Adipocyte (in vitro differentiated cells): ENCODE results near the gene PPP2R2D.

Experiments used
- DNase-seq: peaks from one replicate; pipeline ENCODE4 v3.0.0-alpha.2; 2015; ENCODE audit warnings: low read depth
- H3K27me3 ChIP-seq: replicated peaks from 2 replicates; pipeline ENCODE4 v1.7.0; 2013; ENCODE audit warnings: mild to moderate bottlenecking, low read length, moderate library complexity; ENCODE audit not compliant: control insufficient read depth, insufficient read depth
- H3K36me3 ChIP-seq: 2 replicates; pipeline ENCODE4 v1.7.0; 2013; ENCODE audit warnings: low read length, mild to moderate bottlenecking, moderate library complexity; ENCODE audit not compliant: control insufficient read depth, insufficient read depth, severe bottlenecking
- H3K4me1 ChIP-seq: 2 replicates; pipeline ENCODE4 v1.7.0; 2013; ENCODE audit warnings: mild to moderate bottlenecking, low read length, moderate library complexity; ENCODE audit not compliant: control insufficient read depth, insufficient read depth
- H3K4me3 ChIP-seq: 2 replicates; pipeline ENCODE4 v1.7.0; 2013; ENCODE audit warnings: mild to moderate bottlenecking, low read length, moderate library complexity
- H3K9ac ChIP-seq: 2 replicates; pipeline ENCODE4 v1.7.0; 2013; ENCODE audit warnings: mild to moderate bottlenecking, low read length, moderate library complexity
- H3K9me3 ChIP-seq: 2 replicates; pipeline ENCODE4 v1.7.0; 2013; ENCODE audit warnings: mild to moderate bottlenecking, low read length, moderate library complexity; ENCODE audit not compliant: control insufficient read depth

Gene PPP2R2D

GRCh38 chr10:131925716-131926115 is 24.9 kb downstream of the PPP2R2D start:
- DNase-seq, result no peak
- Histone ChIP-seq H3K9me3 (peaks cover 10% of the 10 kb centered on the region), H3K36me3 (peaks cover 4% of the 10 kb centered on the region), H3K4me3 (no peak overlapping the region), H3K27me3 (no peaks in the 10 kb centered on the region), H3K9ac (no peak overlapping the region), H3K4me1 (peaks cover 15% of the 10 kb centered on the region)

- H3K36me3 ChIP-seq, result peaks cover 4% of the 10 kb centered on the region
- no peaks in the 10 kb centered on the region for H3K27me3 ChIP-seq
- no peak overlapping the region for H3K4me3 ChIP-seq
- H3K4me1 ChIP-seq, result peaks cover 15% of the 10 kb centered on the region
- no peak overlapping the region for H3K9ac ChIP-seq
- peaks cover 10% of the 10 kb centered on the region for H3K9me3 ChIP-seq
- no peak for DNase-seq
Observed at GRCh38 chr10:131926253-131926652, 25.4 kb downstream of the PPP2R2D start.

DNA sequence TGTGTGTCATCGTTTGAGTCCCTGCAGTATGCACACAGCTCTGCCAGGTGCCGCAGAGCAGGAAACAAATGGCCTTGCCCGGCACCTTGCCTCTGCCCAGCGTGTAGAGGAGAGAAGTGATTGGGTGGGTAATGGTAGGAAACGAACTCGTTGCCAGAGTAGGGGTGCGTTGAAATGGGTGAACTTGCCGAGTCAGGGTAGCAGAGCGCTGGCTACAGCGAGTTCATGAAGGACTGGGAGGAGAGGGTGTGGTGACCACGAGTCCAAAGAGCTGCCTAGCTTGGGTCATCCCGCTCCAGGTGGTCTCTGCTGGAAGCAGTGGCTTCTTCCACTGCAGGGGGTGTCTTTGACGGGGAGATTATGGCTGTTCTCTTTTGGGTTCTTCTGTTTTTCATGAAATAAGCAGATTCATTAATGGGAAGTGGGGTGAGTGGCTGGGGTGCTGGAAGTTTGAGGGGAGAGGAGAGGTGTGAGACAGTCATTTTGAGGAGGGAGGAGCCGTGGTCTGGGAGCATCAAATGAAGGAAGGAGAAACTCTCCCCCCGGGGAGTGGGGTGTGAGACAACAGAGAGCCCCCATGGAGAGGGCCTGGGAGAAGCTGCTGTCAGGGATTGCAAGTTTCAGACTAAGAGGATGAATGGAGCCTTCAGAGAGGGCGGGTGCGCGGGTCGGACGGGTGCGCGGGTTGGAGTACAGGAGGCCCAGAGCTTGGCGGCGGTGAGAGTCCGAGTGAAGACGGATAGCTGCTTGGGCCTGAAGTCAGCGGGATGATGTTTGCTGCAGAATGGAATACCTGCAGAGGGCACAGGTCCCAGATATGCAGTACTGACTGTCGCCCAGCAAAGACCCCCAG is 26.2 kb downstream of the PPP2R2D start:
- Histone ChIP-seq H3K4me3 (no peak overlapping the region), H3K36me3 (peaks cover 4% of the 10 kb centered on the region), H3K27me3 (no peaks in the 10 kb centered on the region), H3K4me1 (peaks cover 15% of the 10 kb centered on the region), H3K9me3 (peaks cover 10% of the 10 kb centered on the region), H3K9ac (no peak overlapping the region)
- no peak for DNase-seq

- Histone ChIP-seq H3K27me3 (no peaks in the 10 kb centered on the region), H3K4me3 (no peak overlapping the region), H3K9me3 (peaks cover 10% of the 10 kb centered on the region), H3K36me3 (peaks cover 4% of the 10 kb centered on the region), H3K9ac (peak overlapping the region; percentile 41), H3K4me1 (peaks cover 15% of the 10 kb centered on the region)
- no peak for DNase-seq
Observed at GRCh38 chr10:131928248-131929095, 27.7 kb downstream of the PPP2R2D start.

DNA sequence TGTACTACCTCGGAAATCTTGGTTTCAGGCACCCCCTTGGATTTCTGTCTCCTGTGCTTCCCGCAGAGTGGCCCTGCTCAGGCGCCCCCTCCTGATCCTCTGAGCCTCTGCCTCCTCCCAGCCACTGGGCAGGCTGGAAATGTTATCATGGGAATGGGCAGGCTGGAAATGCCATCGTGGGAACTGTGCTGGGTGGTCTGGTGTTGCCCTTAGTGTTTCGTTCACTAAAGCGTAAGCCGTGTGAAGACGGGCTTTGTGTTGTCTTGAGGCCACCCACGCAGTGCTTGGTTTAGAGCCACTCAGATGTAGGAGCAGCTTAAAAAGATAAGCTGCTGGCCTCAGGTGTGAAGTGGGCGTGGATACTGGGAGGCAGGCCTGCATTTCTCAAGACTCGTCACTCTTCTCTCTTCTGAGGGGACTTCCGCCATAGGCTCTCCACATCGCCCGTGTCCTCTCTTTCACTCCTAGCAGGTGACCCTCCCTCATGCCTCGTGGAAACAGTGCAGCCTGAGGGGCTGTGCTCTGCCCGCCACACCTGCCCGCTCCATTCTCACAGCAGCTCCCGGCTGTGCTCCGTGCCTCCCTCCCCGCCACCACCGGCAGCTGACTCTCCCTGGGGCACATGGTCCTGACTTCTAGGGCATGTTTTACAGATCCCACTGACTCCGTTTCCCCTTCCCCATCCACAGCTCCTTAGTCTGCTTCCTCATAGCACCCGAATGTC is 28.5 kb downstream of the PPP2R2D start:
- H3K4me1 ChIP-seq, result peaks cover 15% of the 10 kb centered on the region
- H3K4me3 ChIP-seq, result no peak overlapping the region
- peaks cover 10% of the 10 kb centered on the region for H3K9me3 ChIP-seq
- peaks cover 4% of the 10 kb centered on the region for H3K36me3 ChIP-seq
- H3K27me3 ChIP-seq, result no peaks in the 10 kb centered on the region
- DNase-seq, result no peak
- H3K9ac ChIP-seq, result no peak overlapping the region

GRCh38 chr10:131930150-131930549 is 29.3 kb downstream of the PPP2R2D start:
- H3K9ac ChIP-seq, result no peak overlapping the region
- H3K4me3 ChIP-seq, result no peak overlapping the region
- peaks cover 15% of the 10 kb centered on the region for H3K4me1 ChIP-seq
- no peak for DNase-seq
- H3K36me3 ChIP-seq, result peaks cover 8% of the 10 kb centered on the region
- H3K9me3 ChIP-seq, result peaks cover 6% of the 10 kb centered on the region
- H3K27me3 ChIP-seq, result no peaks in the 10 kb centered on the region

DNA sequence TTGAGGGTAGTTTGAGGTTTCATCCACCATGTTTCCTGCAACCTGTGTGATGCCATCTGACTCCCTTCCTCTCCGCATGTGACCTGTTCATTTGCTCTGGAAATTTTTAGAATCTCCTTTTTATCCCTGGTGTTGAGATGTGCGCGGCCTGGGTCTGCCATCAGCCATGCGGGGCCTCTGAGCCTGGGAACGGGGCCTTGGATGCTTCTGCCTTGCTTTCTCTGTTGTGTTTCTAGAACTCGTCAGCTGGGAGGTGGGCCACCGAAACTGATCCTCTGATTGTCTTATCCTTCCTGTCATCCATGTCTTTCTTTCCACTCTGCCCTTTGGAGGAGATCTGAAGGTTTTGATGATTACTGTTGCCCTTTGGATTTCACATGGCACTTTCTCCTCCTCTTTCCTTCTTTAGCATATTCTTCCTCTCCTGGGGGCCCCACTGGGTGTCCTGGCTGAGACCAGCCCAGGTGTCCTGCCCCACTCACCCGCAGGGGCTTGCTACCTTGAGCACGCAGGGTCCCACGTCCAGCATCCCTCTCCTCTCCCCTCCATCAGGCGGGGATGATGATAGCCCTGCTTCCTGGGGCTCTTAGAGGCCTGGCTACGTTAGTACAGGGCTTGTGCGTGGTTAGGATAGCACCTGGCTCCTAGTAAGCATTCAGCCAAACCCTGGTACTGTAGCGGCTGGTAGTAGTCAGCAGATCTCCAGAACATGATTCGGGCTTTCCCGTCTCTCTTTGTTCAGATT is 29.9 kb downstream of the PPP2R2D start:
- H3K36me3 ChIP-seq, result peaks cover 13% of the 10 kb centered on the region
- H3K27me3 ChIP-seq, result no peaks in the 10 kb centered on the region
- H3K9ac ChIP-seq, result no peak overlapping the region
- peaks cover under 1% of the 10 kb centered on the region for H3K9me3 ChIP-seq
- no peak overlapping the region for H3K4me3 ChIP-seq
- H3K4me1 ChIP-seq, result peaks cover 15% of the 10 kb centered on the region
- no peak for DNase-seq

GRCh38 chr10:131931981-131932380 is 31.2 kb downstream of the PPP2R2D start:
- H3K36me3 ChIP-seq, result peaks cover 24% of the 10 kb centered on the region
- peaks cover 15% of the 10 kb centered on the region for H3K4me1 ChIP-seq
- H3K9ac ChIP-seq, result no peak overlapping the region
- no peak for DNase-seq
- no peak overlapping the region for H3K4me3 ChIP-seq
- H3K27me3 ChIP-seq, result no peaks in the 10 kb centered on the region
- H3K9me3 ChIP-seq, result no peaks in the 10 kb centered on the region

DNA sequence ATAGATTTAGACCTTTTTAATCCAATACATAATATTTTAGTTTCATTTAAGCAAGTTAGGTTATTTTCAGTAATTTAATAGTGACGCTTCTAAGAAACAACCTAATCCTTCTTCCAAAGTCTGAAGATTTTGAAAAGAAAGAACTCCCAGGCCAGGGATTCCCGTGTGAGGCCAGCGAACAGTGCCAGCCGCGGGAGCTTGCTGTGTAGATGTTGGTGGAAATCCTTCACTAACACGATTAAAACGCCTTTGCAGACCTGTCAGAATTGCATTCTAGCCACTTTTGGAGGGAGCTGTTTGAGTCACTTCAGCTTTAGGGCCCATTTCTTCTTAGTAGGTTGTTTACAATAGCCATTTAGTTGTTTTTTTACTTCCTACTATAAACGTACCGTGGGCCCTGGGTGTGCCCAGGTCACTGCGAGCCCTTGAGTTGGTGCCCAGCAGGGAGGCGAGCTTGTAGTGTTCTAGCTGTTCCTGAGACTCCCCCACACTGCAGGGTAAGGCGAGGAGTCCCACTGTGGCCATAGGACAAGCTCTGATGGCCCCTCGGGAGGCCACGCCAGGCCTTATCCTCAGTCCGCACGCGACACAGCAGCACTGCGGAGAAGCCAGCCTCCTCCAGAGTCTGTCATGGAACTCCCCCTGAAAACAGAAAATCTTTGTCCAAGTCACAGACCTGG is 32.3 kb downstream of the PPP2R2D start:
- no peak overlapping the region for H3K4me3 ChIP-seq
- no peak for DNase-seq
- H3K27me3 ChIP-seq, result no peaks in the 10 kb centered on the region
- H3K9ac ChIP-seq, result no peak overlapping the region
- no peaks in the 10 kb centered on the region for H3K9me3 ChIP-seq
- H3K4me1 ChIP-seq, result peaks cover 12% of the 10 kb centered on the region
- H3K36me3 ChIP-seq, result peaks cover 25% of the 10 kb centered on the region

GRCh38 chr10:131933696-131934086 is 32.9 kb downstream of the PPP2R2D start:
- Histone ChIP-seq H3K4me3 (no peak overlapping the region), H3K9ac (no peak overlapping the region), H3K4me1 (peaks cover 7% of the 10 kb centered on the region), H3K36me3 (peaks cover 30% of the 10 kb centered on the region), H3K27me3 (no peaks in the 10 kb centered on the region), H3K9me3 (no peaks in the 10 kb centered on the region)
- no peak for DNase-seq
